GM21526 (cell line): Measurements from ENCODE around the gene ARAF.
"Not testable (repeated sequence)": the region's sequence is repeated elsewhere in the genome, so short reads cannot be mapped to it uniquely, and the experiment has no call there.

Experiments
- ATAC-seq: cut with Tn5 transposase; IDR thresholded peaks from one replicate; pipeline ENCODE4 v1.9.1; 2021; ENCODE audit warnings: moderate library complexity; ENCODE audit not compliant: unreplicated experiment, low FRiP score

The ARAF gene

GRCh38 chrX:47584714-47585113 is 23.7 kb downstream of the ARAF start:
- no peak for ATAC-seq

DNA sequence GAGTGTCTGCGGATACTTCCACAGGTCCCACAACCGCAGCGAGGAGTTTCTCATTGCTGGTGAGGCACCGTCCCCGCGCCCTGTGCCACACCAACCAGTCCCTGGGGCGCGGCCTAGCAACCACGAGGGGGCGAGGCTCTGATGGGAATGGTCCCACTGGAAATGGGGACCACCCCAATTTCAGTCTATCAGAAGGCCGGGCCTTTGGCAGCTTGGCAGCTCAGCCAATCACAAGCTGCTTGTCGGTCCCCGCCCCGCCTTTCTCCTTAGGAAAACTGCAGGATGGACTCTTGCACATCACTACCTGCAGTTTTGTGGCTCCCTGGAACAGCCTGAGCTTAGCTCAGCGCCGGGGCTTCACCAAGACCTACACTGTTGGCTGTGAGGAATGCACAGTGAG is 24.3 kb downstream of the ARAF start:
- no peak for ATAC-seq

GRCh38 chrX:47586043-47586787 is 25.2 kb downstream of the ARAF start:
- ATAC-seq = no peak

GRCh38 chrX:47587091-47587891 is 26.3 kb downstream of the ARAF start:
- ATAC-seq = no peak

GRCh38 chrX:47587906-47588735 is 27.1 kb downstream of the ARAF start:
- no peak for ATAC-seq

GRCh38 chrX:47590984-47591383 is 30.0 kb downstream of the ARAF start:
- no peak for ATAC-seq

GRCh38 chrX:47593522-47593921 is 32.5 kb downstream of the ARAF start:
- ATAC-seq = no peak

DNA sequence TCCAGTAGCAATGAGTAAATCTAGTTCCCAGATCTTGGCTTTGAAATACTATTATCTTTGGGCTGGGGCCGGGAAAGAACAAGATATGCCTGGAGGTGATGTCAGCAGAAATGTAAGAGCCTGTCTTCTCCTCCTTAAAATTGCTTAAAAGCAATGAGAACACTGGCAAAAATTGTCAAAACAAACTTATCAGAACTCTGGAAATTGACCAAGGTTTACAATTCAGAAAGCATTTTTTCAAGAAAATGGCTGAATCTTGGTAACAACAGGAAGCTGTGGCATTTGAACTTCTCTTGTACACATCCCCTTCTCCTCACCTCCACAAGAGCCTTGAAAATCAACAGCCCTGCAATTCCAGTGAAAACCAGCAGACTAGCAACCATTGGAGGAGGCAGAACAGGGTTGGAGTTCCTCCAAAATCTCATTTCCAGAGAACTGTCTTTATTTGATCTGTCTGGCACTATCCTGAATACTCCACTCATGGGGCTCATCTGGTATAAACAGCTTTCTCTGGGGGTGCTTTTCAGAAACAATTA is 34.8 kb downstream of the ARAF start:
- ATAC-seq = no peak

DNA sequence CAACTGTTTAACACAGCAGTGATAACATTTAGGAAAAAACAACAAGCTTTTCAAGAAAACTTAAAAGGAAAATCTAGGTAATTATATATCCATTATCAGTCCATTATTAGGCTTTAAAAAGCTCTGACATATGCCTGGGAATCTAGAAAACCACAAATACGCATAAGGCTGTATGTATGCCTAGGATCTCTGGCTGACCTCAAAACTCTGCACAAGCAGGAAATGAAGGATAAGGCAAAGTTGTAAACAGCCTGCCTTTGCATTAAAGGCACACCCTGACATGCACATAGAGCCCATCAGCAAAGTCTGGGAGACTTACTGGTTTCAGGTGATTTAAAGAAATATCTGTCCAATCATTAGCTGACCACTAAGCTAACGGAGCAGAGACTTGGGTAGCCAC is 35.3 kb downstream of the ARAF start:
- no peak for ATAC-seq

DNA sequence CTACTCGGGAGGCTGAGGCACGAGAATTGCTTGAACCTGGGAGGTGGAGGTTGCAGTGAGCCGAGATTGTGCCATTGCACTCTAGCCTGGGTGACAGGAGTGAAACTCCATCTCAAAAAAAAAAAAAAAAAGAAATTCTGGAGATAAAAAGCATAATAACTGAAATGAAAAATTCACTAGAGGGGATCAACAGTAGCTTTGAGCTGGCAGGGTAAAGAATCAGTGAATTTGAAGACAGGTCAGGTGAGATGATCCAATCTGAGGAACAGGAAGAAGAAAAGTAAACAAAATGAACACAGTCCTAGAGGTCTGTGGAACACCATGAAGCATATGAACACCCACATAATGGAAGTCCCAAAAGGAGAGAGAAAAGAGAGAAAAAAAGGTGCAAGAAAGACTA is 36.2 kb downstream of the ARAF start:
- ATAC-seq = no peak

DNA sequence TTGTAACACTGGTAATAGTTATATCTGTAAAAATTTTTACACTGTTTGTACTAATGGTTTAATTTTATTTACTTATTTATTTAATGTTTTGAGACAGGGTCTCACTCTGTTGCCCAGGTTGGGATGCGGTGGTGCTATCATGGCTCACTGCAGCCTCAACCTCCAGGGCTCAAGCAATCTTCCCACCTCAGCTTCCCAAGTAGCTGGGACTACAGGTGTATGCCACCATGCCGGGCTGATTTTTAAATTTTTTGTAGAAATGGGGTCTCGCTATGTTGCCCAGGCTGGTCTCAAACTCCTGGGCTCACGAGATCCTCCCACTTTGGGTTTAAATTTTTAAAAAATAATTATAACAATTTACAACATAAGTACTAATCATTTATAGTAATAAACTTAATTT is 42.1 kb downstream of the ARAF start:
- ATAC-seq = not testable (repeated sequence)

DNA sequence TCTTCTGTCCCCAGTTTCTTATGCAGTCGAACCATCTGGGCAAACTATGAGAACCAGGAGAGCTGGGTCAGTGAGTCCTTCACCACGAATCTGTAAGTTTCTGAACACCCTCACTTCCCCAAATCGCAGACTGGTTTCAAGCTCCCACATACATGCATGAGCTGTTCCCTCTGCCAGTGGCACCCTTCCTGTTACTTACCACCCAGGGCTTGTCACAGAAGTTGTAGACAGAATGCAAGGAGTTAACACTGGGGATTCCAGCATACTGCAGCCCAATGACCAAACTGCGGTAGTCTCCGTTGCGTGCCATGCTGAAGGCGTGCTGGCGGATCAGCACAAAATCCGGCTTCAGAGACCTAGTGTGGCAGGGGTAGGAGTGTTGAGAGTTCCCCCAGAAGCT is 44.0 kb downstream of the ARAF start:
- no peak for ATAC-seq

DNA sequence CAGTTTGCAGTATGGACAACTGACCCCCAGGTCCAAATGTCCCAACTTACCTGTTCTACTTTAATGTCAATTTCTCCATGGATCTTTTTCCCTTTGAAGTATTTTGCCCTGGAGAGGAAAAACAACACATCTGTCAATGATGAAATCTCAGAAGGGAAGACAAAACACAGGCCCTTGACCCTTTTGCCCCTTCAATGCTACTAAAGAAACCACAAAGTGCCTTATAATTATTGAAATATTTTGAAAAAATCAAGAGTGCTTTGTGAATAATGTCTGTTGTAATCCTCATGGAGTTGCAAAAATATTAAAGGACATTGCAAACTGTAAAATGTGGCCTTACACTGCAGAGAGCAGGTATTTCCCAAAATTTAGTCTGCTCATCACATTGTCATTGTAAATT is 46.1 kb downstream of the ARAF start:
- ATAC-seq = no peak

- ATAC-seq = no peak
Observed at GRCh38 chrX:47608130-47608810, 47.3 kb downstream of the ARAF start.

DNA sequence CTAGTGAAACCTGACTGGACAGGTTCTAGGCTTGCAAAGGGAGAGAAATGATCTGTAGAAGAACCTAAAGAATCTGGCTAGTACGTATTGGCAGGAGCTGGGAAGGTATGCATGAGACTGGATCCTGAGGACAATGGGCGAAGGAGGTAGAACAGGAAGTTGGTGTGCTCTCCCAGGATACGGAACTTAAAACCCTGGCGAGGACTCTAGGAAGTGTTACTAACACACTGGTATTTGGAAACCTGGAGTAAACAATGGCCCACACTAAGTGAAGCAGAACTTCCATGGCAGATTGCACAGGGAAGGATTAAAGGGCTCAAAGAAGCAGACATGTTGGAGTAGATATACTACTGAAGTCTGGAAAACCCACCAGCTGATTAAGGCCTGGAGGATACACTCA is 49.5 kb downstream of the ARAF start:
- ATAC-seq = no peak

DNA sequence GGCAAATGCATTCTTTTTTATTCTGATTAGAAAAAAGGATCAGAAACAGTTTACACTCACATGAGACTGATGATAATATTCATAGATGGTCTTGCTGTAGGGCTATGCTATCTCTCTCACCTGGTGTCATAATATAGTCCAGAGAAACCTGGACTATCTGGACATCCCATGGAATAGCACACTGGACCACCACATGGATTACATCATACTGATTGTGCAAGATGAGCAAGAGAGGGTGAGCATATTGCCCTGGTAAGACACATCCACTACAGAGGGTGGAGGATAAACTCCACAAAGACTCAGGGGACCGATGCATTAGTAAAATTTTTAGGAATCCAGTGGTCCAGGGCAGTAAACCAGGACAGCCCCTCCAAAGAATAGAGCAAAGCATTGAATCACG is 50.5 kb downstream of the ARAF start:
- ATAC-seq = no peak

DNA sequence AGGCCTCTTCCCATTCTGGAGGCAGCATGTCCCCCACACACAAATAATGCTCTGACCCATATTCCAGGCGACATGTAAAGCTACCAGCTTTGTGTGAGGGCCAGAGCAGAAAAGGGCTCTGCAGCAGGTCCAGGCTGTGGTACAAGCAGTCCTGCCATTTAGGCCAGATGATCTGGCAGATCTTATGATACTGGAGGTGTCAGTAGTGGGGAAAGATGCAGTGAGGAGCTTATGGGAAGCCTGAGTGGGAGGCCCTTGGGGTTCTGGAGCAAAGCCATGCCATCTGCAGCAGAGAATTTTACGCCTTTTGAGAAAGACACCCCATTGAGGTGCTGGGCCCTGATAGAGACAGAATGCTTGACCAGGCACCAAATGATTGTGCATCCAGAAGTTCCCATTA is 50.9 kb downstream of the ARAF start:
- no peak for ATAC-seq

GRCh38 chrX:47612418-47612817 is 51.4 kb downstream of the ARAF start:
- ATAC-seq = no peak

GRCh38 chrX:47613082-47613481 is 52.1 kb downstream of the ARAF start:
- ATAC-seq = no peak

DNA sequence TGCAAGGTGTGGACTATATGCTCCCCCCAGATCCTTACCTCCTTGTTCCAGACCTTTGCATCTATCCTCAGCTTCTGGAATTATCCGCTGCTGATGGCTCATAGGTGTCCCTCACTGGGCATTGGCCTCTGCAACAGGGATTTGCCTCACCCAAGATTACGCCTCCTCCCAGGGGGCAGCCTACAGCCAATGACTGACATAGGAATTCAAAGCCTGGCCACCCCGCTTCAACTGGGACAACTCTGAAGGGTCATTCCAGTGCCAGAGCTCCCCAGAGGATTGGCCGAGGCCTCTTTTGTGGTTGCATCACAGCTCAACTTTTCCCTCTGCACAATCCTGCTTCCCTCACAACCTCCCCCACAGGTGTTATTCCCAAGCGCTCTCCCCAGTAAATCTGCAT is 53.6 kb downstream of the ARAF start:
- no peak for ATAC-seq
